Measurements from ENCODE around the gene GRIPAP1.

GRIPAP1 gene

GRCh38 chrX:48936429-48937053 lies 65.5 kb downstream of the GRIPAP1 start:
- no peak for TF ChIP-seq CTCF (IDR thresholded peaks at IDR 0.05)
- Histone ChIP-seq H3K27ac (no peak overlapping the region), H3K4me1 (peaks cover 0 to 13% (median 5%) of the 10 kb centered on the region in 4 donors), H3K9me3 (peaks cover 0 to 10% (median 0%) of the 10 kb centered on the region in 3 donors), H3K4me3 (no peak overlapping the region), H3K27me3 (no peaks in the 10 kb centered on the region), H3K36me3 (peaks cover 4 to 39% (median 13%) of the 10 kb centered on the region in 3 donors)
- intact Hi-C loops (cut with DNase I; ENCODE audit: low total_unique reads): no loop called here
- no peak for DNase-seq

- TF ChIP-seq CTCF (IDR thresholded peaks at IDR 0.05): no peak
- no peak overlapping the region for H3K27ac ChIP-seq
- H3K27me3 ChIP-seq: no peaks in the 10 kb centered on the region
- peaks cover 0 to 10% (median 0%) of the 10 kb centered on the region in 3 donors for H3K9me3 ChIP-seq
- H3K36me3 ChIP-seq: peaks cover 4 to 44% (median 13%) of the 10 kb centered on the region in 3 donors
- intact Hi-C loops (cut with DNase I; ENCODE audit: low total_unique reads): no loop called here
- H3K4me1 ChIP-seq: peaks cover 0 to 11% (median 2%) of the 10 kb centered on the region in 4 donors
- H3K4me3 ChIP-seq: no peak overlapping the region
- DNase-seq: no peak
Measured at GRCh38 chrX:48935301-48935670, 66.8 kb downstream of the GRIPAP1 start.

- intact Hi-C loops (cut with DNase I; ENCODE audit: low total_unique reads): no loop called here
- H3K4me1 ChIP-seq: peaks cover 0 to 6% (median 2%) of the 10 kb centered on the region in 4 donors
- peaks cover 4 to 46% (median 13%) of the 10 kb centered on the region in 3 donors for H3K36me3 ChIP-seq
- H3K27me3 ChIP-seq: no peaks in the 10 kb centered on the region
- peaks cover 0 to 10% (median 0%) of the 10 kb centered on the region in 3 donors for H3K9me3 ChIP-seq
- no peak for TF ChIP-seq CTCF (IDR thresholded peaks at IDR 0.05)
- H3K27ac ChIP-seq: no peak overlapping the region
- H3K4me3 ChIP-seq: no peak overlapping the region
- DNase-seq: no peak
Measured at GRCh38 chrX:48934581-48935300, 67.3 kb downstream of the GRIPAP1 start.

- Histone ChIP-seq H3K4me3 (no peak overlapping the region), H3K36me3 (peaks cover 4 to 47% (median 13%) of the 10 kb centered on the region in 3 donors), H3K27me3 (no peaks in the 10 kb centered on the region), H3K27ac (no peak overlapping the region), H3K4me1 (peaks cover 0 to 4% (median 1%) of the 10 kb centered on the region in 4 donors), H3K9me3 (peaks cover 0 to 10% (median 0%) of the 10 kb centered on the region in 3 donors)
- intact Hi-C loops (cut with DNase I; ENCODE audit: low total_unique reads): no loop called here
- TF ChIP-seq CTCF (IDR thresholded peaks at IDR 0.05): no peak
- no peak for DNase-seq
Measured at GRCh38 chrX:48933757-48934156, 68.3 kb downstream of the GRIPAP1 start.

GRCh38 chrX:48927736-48928382 lies 74.2 kb downstream of the GRIPAP1 start:
- no peak overlapping the region for H3K27ac ChIP-seq
- TF ChIP-seq CTCF (IDR thresholded peaks at IDR 0.05): no peak
- no peaks in the 10 kb centered on the region for H3K4me1 ChIP-seq
- no peak overlapping the region for H3K4me3 ChIP-seq
- no peaks in the 10 kb centered on the region for H3K27me3 ChIP-seq
- H3K36me3 ChIP-seq: peaks cover 7 to 62% (median 12%) of the 10 kb centered on the region in 3 donors
- peaks cover 0 to 6% (median 0%) of the 10 kb centered on the region in 3 donors for H3K9me3 ChIP-seq
- no peak for DNase-seq
- intact Hi-C loops (cut with DNase I; ENCODE audit: low total_unique reads): no loop called here
